ENCODE data around the gene KISS1. TPM values are rescaled to one million over a fixed set of nuclear protein-coding genes. Genes with fewer than 3 reads are reported as not detected.

KISS1 gene
- total RNA-seq, 1 donor from 2014 or later, result not detected

DNA sequence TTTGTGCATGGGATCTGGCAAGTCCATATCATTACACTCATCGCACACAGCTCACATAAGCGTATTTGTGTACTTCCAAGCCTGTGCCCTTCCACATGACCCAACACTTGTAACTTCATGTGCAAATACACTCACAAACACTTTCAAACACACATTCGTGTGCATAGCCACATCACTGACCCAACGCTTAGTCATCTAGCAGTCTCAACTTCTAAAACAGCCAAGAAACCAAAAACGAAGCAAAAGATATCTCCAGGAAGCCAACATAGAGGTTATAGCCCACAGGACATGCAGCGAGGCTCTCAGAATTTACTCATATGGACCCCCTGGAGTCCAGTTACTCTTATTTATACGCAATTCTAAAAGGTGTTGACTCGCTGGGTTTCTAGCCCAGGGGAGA, 28.4 kb upstream of the KISS1 start:
- DNase-seq, result no peak
- H3K4me1 Mint-ChIP-seq, result no peaks in the 10 kb centered on the region
- no peak overlapping the region for H3K27ac Mint-ChIP-seq
- intact Hi-C loops (cut with micrococcal nuclease), result no loop called here
- no peaks in the 10 kb centered on the region for H3K9me3 Mint-ChIP-seq
- no peaks in the 10 kb centered on the region for H3K27me3 Mint-ChIP-seq
- no peak overlapping the region for H3K4me3 Mint-ChIP-seq
- H3K36me3 Mint-ChIP-seq (ENCODE audit: low read depth), result no peaks in the 10 kb centered on the region

DNA sequence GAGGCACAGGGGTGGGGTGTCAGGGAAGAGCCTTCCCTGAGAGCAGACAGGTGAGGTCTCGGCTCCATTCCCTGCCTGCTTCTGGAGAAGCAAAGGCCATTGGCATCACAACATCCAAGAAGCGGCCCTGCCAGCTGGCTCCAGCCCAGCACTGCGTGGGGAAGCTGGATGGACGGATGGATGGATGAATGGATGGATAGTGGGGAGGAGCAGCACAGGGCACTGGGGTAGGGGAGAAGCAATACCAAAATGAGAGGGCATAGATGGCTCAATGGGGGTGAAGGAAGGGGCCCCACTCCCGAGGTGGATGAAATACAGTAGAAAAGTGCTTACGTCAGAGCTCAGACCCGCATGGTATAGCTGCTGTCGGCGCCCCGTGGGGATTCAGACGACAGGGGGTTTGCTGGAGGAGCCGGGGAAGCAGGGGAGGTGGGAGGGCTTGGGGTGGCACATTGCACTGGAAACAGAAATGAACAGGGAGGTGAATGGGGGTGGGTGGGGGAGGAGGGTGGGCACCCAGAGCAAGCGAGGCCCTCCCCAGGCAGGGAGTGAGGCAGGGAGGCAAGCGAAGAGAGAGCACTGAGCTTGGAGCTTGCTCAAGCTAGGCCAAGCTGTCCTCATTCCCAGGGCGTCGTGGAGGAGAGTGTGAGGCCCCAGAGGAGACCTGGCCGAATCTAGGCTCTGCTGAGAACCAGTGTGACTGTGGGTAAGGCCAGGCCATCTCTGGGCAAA, 27.0 kb upstream of the KISS1 start:
- no peak for DNase-seq
- Mint-ChIP-seq H3K4me3 (no peak overlapping the region), H3K36me3 (ENCODE audit: low read depth) (no peaks in the 10 kb centered on the region), H3K27ac (no peak overlapping the region), H3K9me3 (no peaks in the 10 kb centered on the region), H3K27me3 (no peaks in the 10 kb centered on the region), H3K4me1 (no peaks in the 10 kb centered on the region)
- intact Hi-C loops (cut with micrococcal nuclease), result no loop called here

DNA sequence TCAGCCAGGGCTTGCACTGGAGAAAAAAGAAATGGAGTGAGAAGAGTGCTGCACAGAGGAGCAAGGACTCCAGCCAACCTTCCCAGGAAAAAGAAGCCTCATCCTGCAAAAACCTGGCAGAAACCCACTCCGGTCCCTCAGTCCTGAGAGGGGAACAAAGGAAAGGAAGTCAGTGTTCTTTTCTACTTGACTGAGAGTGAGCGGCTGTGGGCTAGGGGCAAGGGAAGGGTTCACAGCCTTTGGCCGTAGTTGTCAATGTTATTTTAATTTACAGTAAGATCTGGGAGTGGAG, 26.4 kb upstream of the KISS1 start:
- Mint-ChIP-seq H3K4me3 (no peak overlapping the region), H3K4me1 (no peaks in the 10 kb centered on the region), H3K27ac (no peak overlapping the region), H3K9me3 (no peaks in the 10 kb centered on the region), H3K36me3 (ENCODE audit: low read depth) (no peaks in the 10 kb centered on the region), H3K27me3 (no peaks in the 10 kb centered on the region)
- no peak for DNase-seq
- intact Hi-C loops (cut with micrococcal nuclease), result no loop called here

DNA sequence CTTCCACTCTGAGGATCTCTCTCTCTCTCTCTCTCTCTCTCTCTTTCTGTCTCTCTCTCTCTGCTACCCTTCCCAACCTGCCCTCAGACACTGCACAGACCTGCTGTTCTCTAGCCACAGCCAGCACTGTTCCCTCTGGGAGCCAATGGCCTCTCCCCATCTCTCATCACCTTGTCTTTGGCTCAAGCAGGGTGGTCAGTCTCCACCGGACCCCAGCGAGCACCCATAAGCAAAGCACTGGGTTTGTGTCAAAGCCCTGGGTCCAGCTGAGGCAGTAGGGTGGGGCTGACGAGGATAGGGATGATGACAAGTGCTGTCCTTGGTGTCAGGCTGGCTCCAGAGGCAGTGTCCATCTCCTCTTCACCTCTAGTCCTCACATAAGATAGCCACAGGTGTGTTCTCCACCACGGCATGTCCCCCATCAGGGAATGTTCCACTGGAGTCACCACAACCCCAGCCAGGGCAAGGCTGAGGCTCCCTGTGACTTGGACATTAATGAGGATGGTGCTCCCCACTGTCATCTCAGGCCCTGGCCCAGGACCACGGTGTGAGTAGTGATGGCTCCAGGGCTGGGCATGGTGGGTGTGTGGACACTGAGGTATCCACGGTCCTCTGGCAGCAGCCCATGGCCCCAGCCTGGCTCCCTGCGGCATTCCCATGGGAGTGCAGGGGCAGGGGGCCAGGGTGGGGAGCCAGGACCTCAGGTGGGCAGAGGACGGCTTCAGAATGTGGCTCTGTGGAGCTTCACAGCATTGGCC, 25.9 kb upstream of the KISS1 start:
- Mint-ChIP-seq H3K36me3 (ENCODE audit: low read depth) (no peaks in the 10 kb centered on the region), H3K4me3 (no peak overlapping the region), H3K9me3 (no peaks in the 10 kb centered on the region), H3K27ac (no peak overlapping the region), H3K4me1 (no peaks in the 10 kb centered on the region), H3K27me3 (no peaks in the 10 kb centered on the region)
- intact Hi-C loops (cut with micrococcal nuclease), result no loop called here
- DNase-seq, result no peak

DNA sequence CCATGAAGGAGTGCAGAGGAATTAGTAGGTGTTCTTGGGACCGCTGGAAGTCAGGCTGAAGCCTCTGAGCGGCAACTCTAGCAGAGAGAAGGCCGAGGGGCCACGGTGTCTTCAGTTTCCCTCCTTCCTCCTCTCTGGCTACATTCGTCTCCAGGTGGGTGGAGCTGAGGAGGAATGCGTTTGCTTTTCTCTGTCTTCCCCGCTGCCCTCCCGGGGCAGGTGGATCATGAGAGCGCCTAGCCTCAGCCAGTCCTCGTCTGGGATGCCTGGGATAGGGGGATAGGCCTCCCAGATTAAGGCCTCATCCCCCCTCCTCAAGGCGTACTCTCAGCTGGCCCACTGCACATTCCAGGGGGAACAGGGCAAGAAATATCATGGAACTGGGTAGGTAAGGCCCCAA, 25.0 kb upstream of the KISS1 start:
- H3K9me3 Mint-ChIP-seq, result no peaks in the 10 kb centered on the region
- no peaks in the 10 kb centered on the region for H3K27me3 Mint-ChIP-seq
- DNase-seq, result no peak
- no peak overlapping the region for H3K27ac Mint-ChIP-seq
- intact Hi-C loops (cut with micrococcal nuclease), result no loop called here
- no peaks in the 10 kb centered on the region for H3K36me3 Mint-ChIP-seq (ENCODE audit: low read depth)
- no peaks in the 10 kb centered on the region for H3K4me1 Mint-ChIP-seq
- H3K4me3 Mint-ChIP-seq, result no peak overlapping the region

DNA sequence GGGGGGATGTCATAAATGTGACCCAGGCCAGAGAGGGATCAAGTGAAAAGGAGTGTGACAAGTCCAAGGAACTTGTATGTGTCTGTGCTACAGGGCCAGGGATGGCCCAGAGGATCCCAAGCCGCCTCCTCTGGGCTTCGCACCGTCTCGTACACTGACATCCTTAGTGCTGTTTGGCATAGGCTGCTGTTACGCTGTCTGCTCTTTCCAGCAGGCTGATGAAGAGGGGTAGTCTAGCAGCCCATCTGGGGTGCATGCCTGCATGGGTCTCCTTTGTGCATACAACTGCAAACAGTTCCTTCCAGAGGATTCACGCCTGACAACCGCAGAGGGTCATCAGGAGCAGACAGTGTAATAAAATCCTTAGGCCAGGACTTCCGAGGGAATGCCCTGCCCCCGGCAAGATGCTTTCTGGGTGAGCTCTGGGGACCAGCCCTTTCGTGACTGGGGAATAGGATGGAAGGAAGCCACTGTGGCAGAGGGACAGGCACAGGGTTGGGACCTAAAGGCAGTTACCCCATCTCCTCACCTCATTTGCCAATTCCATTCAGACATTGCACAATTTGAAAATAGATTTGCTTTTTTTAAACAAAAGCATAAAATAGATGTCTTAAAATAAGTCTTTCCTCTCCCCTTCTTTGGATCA, 23.8 kb upstream of the KISS1 start:
- intact Hi-C loops (cut with micrococcal nuclease), result no loop called here
- no peaks in the 10 kb centered on the region for H3K36me3 Mint-ChIP-seq (ENCODE audit: low read depth)
- no peak for DNase-seq
- no peak overlapping the region for H3K4me3 Mint-ChIP-seq
- H3K4me1 Mint-ChIP-seq, result no peaks in the 10 kb centered on the region
- H3K27ac Mint-ChIP-seq, result no peak overlapping the region
- H3K27me3 Mint-ChIP-seq, result peaks cover 2% of the 10 kb centered on the region
- H3K9me3 Mint-ChIP-seq, result no peaks in the 10 kb centered on the region

DNA sequence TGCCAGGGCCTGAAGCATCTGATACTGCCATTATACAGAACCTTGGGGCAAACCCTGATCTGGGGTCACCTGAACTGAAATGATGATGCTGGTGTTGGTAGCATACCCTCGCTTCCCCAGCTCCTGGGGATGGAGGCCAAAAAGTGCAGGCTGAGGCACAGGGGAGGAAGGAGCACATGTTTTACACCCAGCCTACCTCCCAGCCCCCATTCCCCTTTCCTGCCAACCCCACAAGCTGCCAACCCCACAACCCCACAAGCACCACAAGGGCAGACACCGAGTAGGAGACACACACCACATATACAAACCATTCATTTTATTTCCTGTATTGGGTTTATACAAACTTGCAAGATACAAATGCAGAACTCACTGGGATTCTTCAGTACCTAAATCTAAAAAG, 22.3 kb upstream of the KISS1 start:
- intact Hi-C loops (cut with micrococcal nuclease), result no loop called here
- H3K4me1 Mint-ChIP-seq, result peaks cover 4% of the 10 kb centered on the region

DNA sequence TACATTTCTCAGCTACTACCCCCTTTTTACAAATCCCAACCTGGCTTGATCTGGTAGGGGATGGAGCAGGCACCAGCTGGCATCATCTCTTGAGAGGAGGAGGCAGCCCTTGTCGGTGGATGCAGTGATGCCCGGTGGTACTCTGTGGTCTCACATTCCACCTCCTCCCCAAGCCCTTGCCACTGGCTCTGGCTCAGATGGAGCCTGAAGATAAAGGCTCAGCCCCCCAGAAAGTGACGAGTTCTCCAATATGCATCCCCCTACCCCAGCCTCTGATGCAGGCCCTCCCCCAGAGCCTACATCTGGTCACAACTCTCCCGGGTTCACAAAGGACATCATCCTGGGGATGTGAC, 21.3 kb upstream of the KISS1 start:
- Mint-ChIP-seq H3K9me3 (no peaks in the 10 kb centered on the region), H3K27ac (no peak overlapping the region), H3K36me3 (ENCODE audit: low read depth) (no peaks in the 10 kb centered on the region), H3K27me3 (peaks cover 6% of the 10 kb centered on the region), H3K4me1 (peaks cover 4% of the 10 kb centered on the region), H3K4me3 (no peak overlapping the region)
- intact Hi-C loops (cut with micrococcal nuclease), result no loop called here
- no peak for DNase-seq

More for the DNA sequence above, 22.3 kb upstream of the KISS1 start:
- Mint-ChIP-seq H3K4me3 (no peak overlapping the region), H3K36me3 (ENCODE audit: low read depth) (no peaks in the 10 kb centered on the region), H3K9me3 (no peaks in the 10 kb centered on the region), H3K27ac (no peak overlapping the region), H3K27me3 (peaks cover 6% of the 10 kb centered on the region)
- DNase-seq, result no peak

DNA sequence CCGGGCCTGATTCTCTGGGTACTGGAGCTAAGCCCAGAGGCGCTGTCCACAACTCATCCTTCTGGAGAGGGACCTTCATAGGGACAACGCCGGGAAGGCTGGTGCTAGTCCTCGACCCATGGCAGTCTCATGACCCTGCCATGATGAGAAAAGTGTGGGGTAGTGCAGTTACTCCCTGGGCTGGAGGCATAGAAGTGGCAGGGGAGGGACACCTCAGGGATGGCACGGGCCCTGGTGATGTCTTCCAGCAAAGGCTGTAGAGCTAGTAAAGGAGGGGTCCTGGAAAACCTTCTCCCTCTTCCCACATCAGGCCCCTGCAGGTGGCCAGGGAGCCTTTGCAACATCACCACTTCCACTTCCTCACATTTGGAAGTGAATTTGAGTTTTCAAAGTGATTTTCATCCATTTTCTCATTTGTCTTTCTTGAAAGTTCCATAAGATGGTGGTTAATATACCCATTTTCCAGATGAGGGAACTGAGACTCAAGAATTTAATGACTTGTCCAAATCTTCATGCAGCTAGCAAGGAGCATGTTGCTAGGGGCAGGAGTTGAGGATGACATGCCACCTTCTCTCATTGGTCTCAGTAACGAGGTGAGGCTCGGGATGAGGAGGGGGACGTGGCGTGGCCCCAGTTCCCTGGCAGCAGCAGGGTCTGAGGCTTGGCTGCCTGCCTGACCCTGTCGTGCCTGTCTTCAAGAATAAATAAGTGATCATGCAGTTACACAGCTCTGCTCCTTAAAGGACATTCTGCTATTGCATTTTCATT, 20.8 kb upstream of the KISS1 start:
- Mint-ChIP-seq H3K27me3 (peaks cover 6% of the 10 kb centered on the region), H3K36me3 (ENCODE audit: low read depth) (no peaks in the 10 kb centered on the region), H3K4me1 (peaks cover 4% of the 10 kb centered on the region), H3K4me3 (no peak overlapping the region), H3K9me3 (no peaks in the 10 kb centered on the region), H3K27ac (no peak overlapping the region)
- DNase-seq, result no peak
- intact Hi-C loops (cut with micrococcal nuclease), result no loop called here

DNA sequence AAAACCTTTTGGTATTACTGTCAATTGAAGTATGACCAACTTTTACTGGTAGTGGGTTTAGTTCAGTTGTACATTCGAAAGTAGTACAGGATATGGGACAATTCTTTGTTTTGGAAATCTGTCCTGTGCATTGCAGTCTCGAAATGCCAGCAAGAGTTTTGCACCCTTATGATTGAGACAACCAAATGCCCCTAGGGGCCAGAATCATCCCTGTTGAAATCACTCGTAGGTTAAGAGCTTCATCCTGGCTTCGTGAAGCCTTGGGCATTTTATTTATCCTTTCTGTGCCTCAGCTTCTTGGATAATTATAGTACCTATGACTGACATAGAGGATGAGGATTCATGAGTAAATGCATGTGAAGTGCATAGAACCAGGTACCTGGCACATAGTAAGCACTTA, 19.9 kb upstream of the KISS1 start:
- no peak overlapping the region for H3K4me3 Mint-ChIP-seq
- no peak overlapping the region for H3K27ac Mint-ChIP-seq
- H3K4me1 Mint-ChIP-seq, result peaks cover 4% of the 10 kb centered on the region
- intact Hi-C loops (cut with micrococcal nuclease), result no loop called here
- H3K36me3 Mint-ChIP-seq (ENCODE audit: low read depth), result no peaks in the 10 kb centered on the region
- H3K27me3 Mint-ChIP-seq, result peaks cover 6% of the 10 kb centered on the region
- no peaks in the 10 kb centered on the region for H3K9me3 Mint-ChIP-seq
- no peak for DNase-seq

DNA sequence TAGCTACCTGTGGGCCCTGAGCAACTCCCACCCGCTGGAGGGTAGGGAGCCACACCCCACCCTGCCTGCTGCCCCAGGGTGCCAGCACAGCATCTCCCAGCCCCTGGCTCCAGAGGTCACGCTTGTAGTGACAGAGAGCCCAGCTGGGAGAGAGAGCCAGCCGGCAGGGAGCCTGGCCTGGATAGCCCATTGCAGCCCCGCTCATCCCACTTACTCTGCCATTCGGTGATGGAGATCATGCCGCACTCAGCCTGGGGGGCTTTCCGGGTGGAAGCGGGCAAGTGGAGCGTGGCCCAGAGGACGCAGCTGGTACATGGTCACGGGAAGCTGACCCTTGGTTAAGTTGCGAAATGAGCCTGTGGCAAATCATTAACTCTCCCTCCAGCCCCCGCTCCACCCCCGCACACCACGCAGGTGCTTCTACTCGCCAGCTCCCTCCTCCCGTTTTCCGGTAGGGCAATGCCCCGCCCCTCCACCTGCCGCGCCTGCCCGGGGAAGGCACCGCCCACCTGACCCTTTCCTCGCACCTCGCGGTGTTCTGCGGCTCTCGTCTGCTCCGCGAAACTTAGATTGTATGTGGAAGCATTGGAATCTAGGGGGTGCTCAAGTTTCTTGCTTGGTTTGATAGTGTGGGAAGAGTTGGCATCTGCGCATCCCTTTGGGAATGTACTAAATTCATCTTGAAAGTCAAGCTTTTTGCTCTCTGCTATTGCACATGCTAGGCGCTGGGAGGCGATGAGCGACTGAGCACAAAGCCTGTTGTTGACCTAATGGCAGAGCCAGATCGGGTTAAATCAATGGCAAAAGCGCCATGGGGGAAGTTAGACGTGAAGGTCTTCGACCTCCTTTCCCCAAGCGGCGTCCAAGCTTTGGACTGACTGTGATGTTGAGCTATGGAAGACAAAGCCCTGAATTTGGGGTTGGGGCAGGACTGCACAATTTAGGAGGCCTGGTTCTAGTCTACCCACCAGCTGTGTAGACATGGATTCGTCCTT, 17.7 kb upstream of the KISS1 start, which contains the start of gene GOLT1A:
GOLT1A (minus strand) TSS at position 321 of the 995 bp plus-strand sequence; CDS start at position 239, 82 bp downstream.
- Mint-ChIP-seq H3K4me3 (peak within 1 kb of the TSS; percentile 72), H3K4me1 (peaks cover 4% of the 10 kb centered on the region), H3K36me3 (ENCODE audit: low read depth) (no peaks in the 10 kb centered on the region), H3K27ac (peak within 1 kb of the TSS; percentile 12), H3K9me3 (no peaks in the 10 kb centered on the region), H3K27me3 (peaks cover 8% of the 10 kb centered on the region)
- peak; percentile 79 for DNase-seq
- intact Hi-C loops (cut with micrococcal nuclease), result loop anchor here (1.0 kb wide), 1 partner anchor 149 kb away; no protein-coding TSS in a partner anchor

DNA sequence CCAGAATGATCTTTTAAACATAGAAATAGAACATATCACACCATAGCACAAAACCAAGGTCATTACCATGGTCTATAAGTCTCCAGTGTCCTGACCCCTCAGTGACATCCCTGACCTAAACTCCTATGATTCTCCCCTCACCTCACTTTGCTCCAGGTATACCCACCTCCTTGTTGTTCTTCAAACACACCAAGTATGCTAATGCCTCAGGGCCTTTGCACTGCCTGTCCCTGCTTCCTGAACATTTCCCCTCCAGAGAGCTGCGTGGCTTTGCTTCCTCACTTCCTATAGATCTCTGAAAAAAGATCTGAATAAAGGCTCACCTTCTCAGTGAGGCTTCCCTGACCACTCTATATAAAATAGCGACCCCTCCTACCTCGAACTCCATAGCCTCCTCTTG, 16.4 kb upstream of the KISS1 start:
- Mint-ChIP-seq H3K4me1 (peaks cover 4% of the 10 kb centered on the region), H3K36me3 (ENCODE audit: low read depth) (no peaks in the 10 kb centered on the region), H3K27me3 (peaks cover 8% of the 10 kb centered on the region), H3K9me3 (no peaks in the 10 kb centered on the region), H3K4me3 (no peak overlapping the region), H3K27ac (no peak overlapping the region)
- DNase-seq, result no peak
- intact Hi-C loops (cut with micrococcal nuclease), result no loop called here

DNA sequence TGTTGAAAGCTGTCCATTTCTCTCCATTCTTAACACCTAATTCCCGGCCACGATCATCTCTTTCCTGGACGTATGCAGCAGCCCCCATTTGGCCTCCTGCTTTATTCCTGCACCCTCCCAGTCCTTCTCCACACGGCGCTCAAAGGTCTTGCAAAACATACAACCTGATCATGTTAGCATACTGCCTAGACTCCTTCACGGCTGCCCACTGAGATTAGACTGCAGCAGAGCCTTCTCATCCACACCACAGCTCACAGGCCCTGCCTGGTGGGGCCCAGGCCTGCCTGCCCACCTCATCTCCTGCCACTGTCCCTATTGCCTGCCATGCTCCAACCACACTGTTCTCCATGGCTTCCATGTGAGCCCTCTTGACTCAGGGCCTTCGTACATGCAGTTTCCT, 14.8 kb upstream of the KISS1 start:
- Mint-ChIP-seq H3K27me3 (peaks cover 17% of the 10 kb centered on the region), H3K9me3 (no peaks in the 10 kb centered on the region), H3K4me1 (peaks cover 4% of the 10 kb centered on the region), H3K4me3 (no peak overlapping the region), H3K27ac (no peak overlapping the region), H3K36me3 (ENCODE audit: low read depth) (no peaks in the 10 kb centered on the region)
- intact Hi-C loops (cut with micrococcal nuclease), result loop anchor here (1.0 kb wide), 1 partner anchor 154 kb away; no protein-coding TSS in a partner anchor
- no peak for DNase-seq

All from activated CD4-positive, alpha-beta T cell treated with anti-CD3 and anti-CD28 coated beads, Interleukin-2, amount 10 ng/mL, durations not matched to agents 24 days and 14 days (primary cell).